Measurements from ENCODE around the gene HRCT1.
A peak's percentile ranks its signal among the peaks of the same experiment; 100 is the strongest.

The HRCT1 gene

DNA sequence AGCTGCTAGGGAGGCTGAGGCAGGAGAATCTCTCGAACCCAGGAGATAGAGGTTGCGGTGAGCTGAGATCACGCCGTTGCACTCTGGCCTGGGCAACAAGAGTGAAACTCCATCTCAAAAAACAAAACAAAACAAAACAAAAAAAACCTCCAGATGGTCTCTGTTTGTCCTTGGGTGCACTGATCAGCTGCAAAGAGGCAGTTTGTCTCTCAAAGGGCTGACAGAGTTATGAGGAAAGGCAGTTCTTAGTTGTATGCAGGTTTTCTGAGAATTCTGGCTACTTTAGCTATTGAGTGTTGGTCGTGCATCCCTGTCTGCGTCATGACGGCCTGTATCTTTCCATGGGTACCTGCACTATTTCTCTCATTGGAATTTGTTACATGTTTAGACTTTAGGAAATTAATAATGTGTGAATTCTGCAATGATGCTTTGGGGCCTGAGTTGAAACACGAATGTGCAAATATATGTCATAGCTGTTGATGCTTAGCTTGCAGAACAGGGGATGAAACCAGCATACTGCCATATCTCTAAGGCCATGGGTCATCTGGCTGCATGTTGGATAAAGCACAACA is 33.8 kb downstream of the HRCT1 start:
- no peak for DNase-seq (ENCODE audit: extremely low read depth, low read depth)
- TF ChIP-seq, protein P1, sequence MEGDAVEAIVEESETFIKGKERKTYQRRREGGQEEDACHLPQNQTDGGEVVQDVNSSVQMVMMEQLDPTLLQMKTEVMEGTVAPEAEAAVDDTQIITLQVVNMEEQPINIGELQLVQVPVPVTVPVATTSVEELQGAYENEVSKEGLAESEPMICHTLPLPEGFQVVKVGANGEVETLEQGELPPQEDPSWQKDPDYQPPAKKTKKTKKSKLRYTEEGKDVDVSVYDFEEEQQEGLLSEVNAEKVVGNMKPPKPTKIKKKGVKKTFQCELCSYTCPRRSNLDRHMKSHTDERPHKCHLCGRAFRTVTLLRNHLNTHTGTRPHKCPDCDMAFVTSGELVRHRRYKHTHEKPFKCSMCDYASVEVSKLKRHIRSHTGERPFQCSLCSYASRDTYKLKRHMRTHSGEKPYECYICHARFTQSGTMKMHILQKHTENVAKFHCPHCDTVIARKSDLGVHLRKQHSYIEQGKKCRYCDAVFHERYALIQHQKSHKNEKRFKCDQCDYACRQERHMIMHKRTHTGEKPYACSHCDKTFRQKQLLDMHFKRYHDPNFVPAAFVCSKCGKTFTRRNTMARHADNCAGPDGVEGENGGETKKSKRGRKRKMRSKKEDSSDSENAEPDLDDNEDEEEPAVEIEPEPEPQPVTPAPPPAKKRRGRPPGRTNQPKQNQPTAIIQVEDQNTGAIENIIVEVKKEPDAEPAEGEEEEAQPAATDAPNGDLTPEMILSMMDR (IDR thresholded peaks at IDR 0.05; ENCODE audit: low read depth, low read length) = no peak

GRCh38 chr9:35940458-35941407 is 34.7 kb downstream of the HRCT1 start:
- no peak for DNase-seq (ENCODE audit: extremely low read depth, low read depth)
- TF ChIP-seq, protein P1 (IDR thresholded peaks at IDR 0.05; ENCODE audit: low read depth, low read length) = no peak

GRCh38 chr9:35942286-35942685 is 36.3 kb downstream of the HRCT1 start:
- TF ChIP-seq, protein P1 (IDR thresholded peaks at IDR 0.05; ENCODE audit: low read depth, low read length) = no peak
- DNase-seq (ENCODE audit: extremely low read depth, low read depth) = no peak

DNA sequence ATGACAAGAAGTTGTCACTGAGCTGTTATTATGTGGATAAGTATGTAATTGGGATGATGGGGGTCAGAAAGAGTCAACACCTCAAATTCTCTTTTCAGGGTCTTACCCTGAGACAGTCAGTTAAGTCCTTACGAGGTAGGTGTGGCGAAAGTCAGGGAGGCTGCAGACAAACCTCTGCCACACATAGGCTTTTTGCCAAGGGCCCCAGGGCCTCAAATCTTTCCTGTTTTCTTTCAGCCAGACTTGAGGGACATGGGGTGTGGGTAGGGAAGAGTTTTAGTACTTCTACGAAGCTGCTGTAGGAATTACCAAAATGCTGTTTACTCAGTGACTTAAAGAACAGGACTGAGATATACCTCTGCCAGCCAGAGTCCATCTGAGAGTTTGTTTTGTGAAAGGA is 38.2 kb downstream of the HRCT1 start:
- DNase-seq (ENCODE audit: extremely low read depth, low read depth) = no peak
- TF ChIP-seq, protein P1 (IDR thresholded peaks at IDR 0.05; ENCODE audit: low read depth, low read length) = no peak

DNA sequence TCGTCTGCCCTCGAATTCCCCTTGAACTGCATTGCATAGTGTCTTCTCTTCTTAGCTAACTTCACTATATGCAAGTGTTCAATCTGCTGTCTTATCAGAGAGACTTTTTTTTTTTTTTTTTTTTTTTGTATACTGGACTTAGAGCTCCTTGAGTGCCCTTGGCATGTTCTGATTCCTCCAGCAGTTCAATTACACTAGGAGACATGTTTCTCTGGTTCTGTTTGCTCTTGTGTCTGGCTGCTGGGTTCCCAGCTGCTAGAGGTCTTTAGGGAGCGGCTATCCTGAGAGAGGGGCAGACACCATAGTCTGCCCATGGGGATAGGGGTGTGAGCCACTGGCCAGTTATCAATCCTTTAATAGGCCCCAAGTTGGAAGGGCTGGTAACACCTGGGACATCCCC is 38.8 kb downstream of the HRCT1 start:
- DNase-seq (ENCODE audit: extremely low read depth, low read depth) = no peak
- TF ChIP-seq, protein P1 (IDR thresholded peaks at IDR 0.05; ENCODE audit: low read depth, low read length) = no peak

DNA sequence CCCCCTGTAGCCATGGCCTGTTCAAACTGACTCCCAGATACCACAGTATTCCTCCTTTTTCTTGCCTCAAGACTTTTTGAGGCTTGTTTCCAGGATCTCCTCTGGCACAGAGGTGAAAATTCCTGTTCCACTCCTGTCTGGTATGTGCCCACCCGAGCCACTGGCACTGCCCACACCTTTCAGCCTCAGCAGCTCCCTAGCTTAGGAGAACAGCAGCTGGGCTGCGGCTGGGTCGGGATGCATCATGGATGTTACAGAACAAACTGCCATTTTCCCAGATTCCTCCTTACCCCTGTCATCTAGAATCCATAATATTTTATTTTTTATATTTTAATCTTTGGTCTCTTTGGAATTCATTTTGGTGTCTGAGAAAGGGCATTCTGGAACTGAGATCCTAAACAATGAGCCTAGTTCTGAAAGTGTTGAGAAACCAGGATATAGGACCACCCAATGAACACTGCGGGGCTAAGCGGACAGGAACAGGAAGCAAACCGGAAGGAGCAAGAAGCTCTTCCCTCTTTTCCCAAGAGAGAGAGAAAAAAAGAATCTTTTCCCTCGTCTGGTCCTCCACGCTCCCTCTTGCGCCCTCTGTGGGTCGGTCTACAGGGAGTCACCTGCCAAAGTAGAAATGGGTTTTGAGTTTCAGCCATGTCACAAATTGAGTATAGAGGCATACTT is 39.5 kb downstream of the HRCT1 start:
- peak; percentile 60 for DNase-seq (ENCODE audit: extremely low read depth, low read depth)
- TF ChIP-seq, protein P1 (IDR thresholded peaks at IDR 0.05; ENCODE audit: low read depth, low read length) = peak; percentile 95

GRCh38 chr9:35948451-35948850 is 42.4 kb downstream of the HRCT1 start:
- TF ChIP-seq, protein P1 (IDR thresholded peaks at IDR 0.05; ENCODE audit: low read depth, low read length) = no peak
- no peak for DNase-seq (ENCODE audit: extremely low read depth, low read depth)
